Nephron (organoid): ENCODE measurements around the gene STEAP2.
"Not testable (repeated sequence)": the region's sequence is repeated elsewhere in the genome, so short reads cannot be mapped to it uniquely, and the experiment has no call there.

ENCODE experiments used
- H3K27ac Mint-ChIP-seq, 3 experiments: 2 replicates each; pipeline ENCODE4 v1.8.0; 2020; ENCODE audit warnings: mixed read lengths in 3 of 3, mild to moderate bottlenecking in 2 of 3, moderate library complexity in 1 of 3
- H3K27me3 Mint-ChIP-seq: 2 replicates; pipeline ENCODE4 v1.8.0; 2021; ENCODE audit warnings: low read depth, mild to moderate bottlenecking, moderate library complexity, mixed read lengths
- H3K36me3 Mint-ChIP-seq: 2 replicates; pipeline ENCODE4 v1.8.0; 2020; ENCODE audit warnings: low read depth, mixed read lengths
- H3K4me1 Mint-ChIP-seq: 2 replicates; pipeline ENCODE4 v1.8.0; 2020; ENCODE audit warnings: mixed read lengths
- H3K4me3 Mint-ChIP-seq, 3 experiments: 2 replicates each; pipeline ENCODE4 v1.8.0; 2020; ENCODE audit warnings: mild to moderate bottlenecking in 3 of 3, mixed read lengths in 3 of 3, moderate library complexity in 2 of 3
- H3K9me3 Mint-ChIP-seq: 2 replicates; pipeline ENCODE4 v1.8.0; 2020; ENCODE audit warnings: mixed read lengths
- TF ChIP-seq, protein P1 (sequence below), 3 experiments: fragments of 200-600 bp; sonication (generic); IDR thresholded peaks; one replicate each; pipeline ENCODE4 v1.5.0; 2021; ENCODE audit warnings: antibody characterized with exemption in 3 of 3; ENCODE audit not compliant: unreplicated experiment in 3 of 3

STEAP2 gene

GRCh38 chr7:90244909-90245851 lies 33.6 kb downstream of the STEAP2 start, which contains the start of gene CFAP69:
Gene CFAP69, plus strand, starts transcription at chr7:90245174. Its CDS starts 251 bp downstream, at chr7:90245425.
- H3K36me3 Mint-ChIP-seq, result no peaks in the 10 kb centered on the region

DNA sequence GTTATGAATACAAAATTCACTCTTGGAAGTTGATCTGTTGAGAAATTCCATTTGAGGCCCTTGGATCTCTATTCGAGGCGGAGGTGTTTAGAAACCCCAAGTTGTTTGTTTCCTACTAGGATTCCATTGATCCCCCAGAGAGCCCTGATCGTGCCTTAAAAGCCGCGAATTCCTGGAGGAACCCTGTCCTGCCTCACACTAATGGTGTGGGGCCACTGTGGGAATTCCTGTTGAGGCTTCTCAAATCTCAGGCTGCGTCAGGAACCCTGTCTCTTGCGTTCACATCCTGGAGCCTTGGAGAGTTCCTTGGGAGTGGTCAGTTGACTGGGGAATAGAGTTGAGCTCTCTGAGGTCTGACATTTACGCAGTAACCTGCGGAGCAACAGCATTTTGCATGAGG lies 34.6 kb downstream of the STEAP2 start:
- TF ChIP-seq, protein P1, sequence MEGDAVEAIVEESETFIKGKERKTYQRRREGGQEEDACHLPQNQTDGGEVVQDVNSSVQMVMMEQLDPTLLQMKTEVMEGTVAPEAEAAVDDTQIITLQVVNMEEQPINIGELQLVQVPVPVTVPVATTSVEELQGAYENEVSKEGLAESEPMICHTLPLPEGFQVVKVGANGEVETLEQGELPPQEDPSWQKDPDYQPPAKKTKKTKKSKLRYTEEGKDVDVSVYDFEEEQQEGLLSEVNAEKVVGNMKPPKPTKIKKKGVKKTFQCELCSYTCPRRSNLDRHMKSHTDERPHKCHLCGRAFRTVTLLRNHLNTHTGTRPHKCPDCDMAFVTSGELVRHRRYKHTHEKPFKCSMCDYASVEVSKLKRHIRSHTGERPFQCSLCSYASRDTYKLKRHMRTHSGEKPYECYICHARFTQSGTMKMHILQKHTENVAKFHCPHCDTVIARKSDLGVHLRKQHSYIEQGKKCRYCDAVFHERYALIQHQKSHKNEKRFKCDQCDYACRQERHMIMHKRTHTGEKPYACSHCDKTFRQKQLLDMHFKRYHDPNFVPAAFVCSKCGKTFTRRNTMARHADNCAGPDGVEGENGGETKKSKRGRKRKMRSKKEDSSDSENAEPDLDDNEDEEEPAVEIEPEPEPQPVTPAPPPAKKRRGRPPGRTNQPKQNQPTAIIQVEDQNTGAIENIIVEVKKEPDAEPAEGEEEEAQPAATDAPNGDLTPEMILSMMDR (IDR thresholded peaks at IDR 0.05; ENCODE audit: unreplicated experiment in 3 of 3), result no peak
- H3K4me3 Mint-ChIP-seq, result peak overlapping the region; percentile 92 to 94 (median 93)

More at GRCh38 chr7:90244909-90245851, 33.6 kb downstream of the STEAP2 start, which contains the start of gene CFAP69:
- Mint-ChIP-seq H3K4me1 (peaks cover 10% of the 10 kb centered on the region), H3K4me3 (peak within 1 kb of the TSS; percentile 92 to 94 (median 93)), H3K27ac (peak within 1 kb of the TSS; percentile 10 to 65 (median 49)), H3K27me3 (peaks cover 23% of the 10 kb centered on the region), H3K9me3 (no peaks in the 10 kb centered on the region)
- TF ChIP-seq, protein P1 (IDR thresholded peaks at IDR 0.05; ENCODE audit: unreplicated experiment in 3 of 3), result peak in 2 of 3 experiments; percentile 23 to 31

DNA sequence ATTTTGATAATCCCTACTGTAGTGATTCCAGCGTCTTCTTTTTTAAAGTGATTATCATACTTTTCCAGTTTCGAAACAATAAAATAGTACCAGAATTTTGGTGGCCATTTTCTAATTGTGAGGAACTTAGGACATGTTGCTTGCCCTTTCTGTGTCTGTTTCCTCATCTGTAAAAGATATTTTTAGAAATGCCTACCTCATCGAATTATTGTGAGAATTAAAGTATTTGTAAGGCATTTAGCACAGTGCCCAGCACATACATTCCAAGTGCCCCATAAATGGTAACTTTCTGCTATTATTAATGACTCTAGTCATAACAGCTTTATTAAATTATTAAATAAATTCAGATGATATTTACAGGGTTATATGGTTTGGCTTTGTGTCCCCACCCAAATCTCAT lies 37.2 kb downstream of the STEAP2 start:
- H3K4me1 Mint-ChIP-seq, result peaks cover 10% of the 10 kb centered on the region
- no peak overlapping the region for H3K27ac Mint-ChIP-seq
- H3K36me3 Mint-ChIP-seq, result no peaks in the 10 kb centered on the region
- H3K9me3 Mint-ChIP-seq, result no peaks in the 10 kb centered on the region
- H3K27me3 Mint-ChIP-seq, result peaks cover 23% of the 10 kb centered on the region
- TF ChIP-seq, protein P1 (IDR thresholded peaks at IDR 0.05; ENCODE audit: unreplicated experiment in 3 of 3), result no peak
- no peak overlapping the region for H3K4me3 Mint-ChIP-seq

More for the DNA sequence above, 34.6 kb downstream of the STEAP2 start:
- Mint-ChIP-seq H3K27me3 (peaks cover 23% of the 10 kb centered on the region), H3K27ac (no peak overlapping the region), H3K4me1 (peaks cover 10% of the 10 kb centered on the region), H3K36me3 (no peaks in the 10 kb centered on the region), H3K9me3 (no peaks in the 10 kb centered on the region)

DNA sequence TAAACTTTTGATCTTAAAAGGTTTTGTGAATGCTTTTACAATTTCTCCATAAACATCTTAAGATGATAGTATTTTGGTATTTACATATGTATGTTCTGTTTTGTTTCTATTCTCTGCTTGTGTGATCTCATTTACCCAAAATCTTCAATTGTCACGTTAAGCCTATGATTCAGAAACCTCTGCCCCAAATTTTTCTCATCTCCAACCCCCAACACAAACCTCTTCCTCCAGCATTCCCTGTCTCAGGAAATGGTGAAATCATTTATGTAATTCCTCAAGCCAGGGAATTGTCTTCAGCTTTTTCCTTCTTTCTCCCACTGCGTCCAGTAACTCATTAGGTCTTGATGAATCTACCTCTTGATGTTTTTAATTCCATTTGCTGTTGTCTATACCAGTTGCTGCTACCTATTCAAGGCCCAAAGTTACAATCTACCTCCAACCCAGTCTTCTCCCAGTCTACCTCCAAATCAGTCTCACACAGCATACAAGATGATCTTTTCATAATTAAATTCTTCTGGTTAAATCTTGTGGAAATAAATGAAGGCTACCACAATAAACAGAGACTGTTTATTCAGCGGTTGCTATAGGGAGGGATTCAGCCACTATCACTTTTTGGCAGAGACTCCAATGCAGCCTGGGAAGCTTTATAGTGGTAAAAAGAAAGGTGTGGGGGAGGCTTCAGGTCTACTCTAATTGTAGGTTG lies 39.2 kb downstream of the STEAP2 start:
- Mint-ChIP-seq H3K27me3 (peaks cover 17% of the 10 kb centered on the region), H3K36me3 (peaks cover 4% of the 10 kb centered on the region), H3K9me3 (no peaks in the 10 kb centered on the region), H3K4me3 (peak overlapping the region in 1 of 3 experiments; percentile 2), H3K4me1 (peaks cover 7% of the 10 kb centered on the region), H3K27ac (no peak overlapping the region)
- TF ChIP-seq, protein P1 (IDR thresholded peaks at IDR 0.05; ENCODE audit: unreplicated experiment in 3 of 3), result no peak

DNA sequence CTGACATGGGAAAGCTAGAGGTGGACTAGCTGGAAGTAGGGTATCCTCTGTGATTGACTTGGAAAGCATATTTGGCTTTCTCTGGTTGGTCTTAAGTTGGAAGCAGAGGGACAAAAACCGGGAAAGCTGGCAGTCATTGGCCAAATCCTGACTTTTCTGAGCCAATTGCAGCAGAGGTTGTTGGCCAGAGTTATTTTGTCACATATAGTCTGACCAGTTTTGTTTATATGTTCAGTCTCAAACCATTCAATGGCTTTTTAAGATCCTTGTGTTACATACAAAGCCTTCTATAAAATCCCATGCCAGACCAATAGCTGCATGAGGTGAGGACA lies 39.7 kb downstream of the STEAP2 start:
- Mint-ChIP-seq H3K4me1 (peaks cover 2% of the 10 kb centered on the region), H3K27ac (no peak overlapping the region), H3K27me3 (peaks cover 12% of the 10 kb centered on the region), H3K36me3 (peaks cover 7% of the 10 kb centered on the region), H3K4me3 (no peak overlapping the region), H3K9me3 (no peaks in the 10 kb centered on the region)
- TF ChIP-seq, protein P1 (IDR thresholded peaks at IDR 0.05; ENCODE audit: unreplicated experiment in 3 of 3), result no peak

GRCh38 chr7:90256011-90256410 lies 44.5 kb downstream of the STEAP2 start:
- not testable (repeated sequence) for H3K4me3 Mint-ChIP-seq, H3K4me1 Mint-ChIP-seq, H3K36me3 Mint-ChIP-seq, H3K27ac Mint-ChIP-seq, H3K9me3 Mint-ChIP-seq, H3K27me3 Mint-ChIP-seq
